NCI-H1694 (cell line): Measurements from ENCODE around the gene CRYZL1.
"Not testable (repeated sequence)": the region's sequence is repeated elsewhere in the genome, so short reads cannot be mapped to it uniquely, and the experiment has no call there.

Experiments used
- DNase-seq: peaks from one replicate; lab custom pipeline; 2025; lab: John Stamatoyannopoulos, UW

The CRYZL1 gene

DNA sequence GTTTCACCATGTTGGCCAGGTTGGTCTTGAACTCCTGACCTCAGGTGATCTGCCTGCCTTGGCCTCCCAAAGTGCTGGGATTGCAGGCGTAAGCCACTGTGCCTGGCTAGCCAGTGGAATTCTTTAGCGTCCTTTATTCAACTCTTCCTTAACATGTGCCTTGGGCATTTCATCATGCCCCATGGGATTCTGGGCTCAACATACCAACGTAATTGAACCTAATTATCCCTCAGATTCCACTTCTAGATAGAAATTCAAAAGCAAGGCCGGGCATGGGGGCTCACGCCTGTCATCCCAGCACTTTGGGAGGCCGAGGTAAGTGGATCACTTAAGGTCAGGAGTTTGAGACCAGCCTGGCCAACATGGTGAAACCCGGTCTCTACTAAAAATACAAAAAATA is 15.4 kb downstream of the CRYZL1 start:
- DNase-seq: not testable (repeated sequence)

DNA sequence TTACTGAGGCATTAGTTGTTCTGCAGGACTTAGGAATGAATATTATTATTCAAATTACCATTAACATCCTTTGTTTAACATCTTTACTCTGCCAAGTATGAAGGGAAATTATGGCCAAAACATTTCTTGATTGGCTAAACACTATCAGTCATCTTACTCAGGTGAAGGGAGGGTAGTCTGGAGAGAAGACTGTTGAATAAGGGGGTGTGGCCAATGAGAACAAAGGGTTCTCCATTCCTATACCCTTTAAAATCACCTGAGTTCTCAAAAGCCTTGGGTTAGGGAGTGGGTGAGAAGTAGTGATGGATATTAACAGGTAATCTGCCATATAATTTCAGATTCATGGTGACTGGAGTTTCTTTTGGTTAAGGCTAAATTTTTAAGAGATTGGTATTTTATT is 19.3 kb downstream of the CRYZL1 start:
- DNase-seq: no peak

DNA sequence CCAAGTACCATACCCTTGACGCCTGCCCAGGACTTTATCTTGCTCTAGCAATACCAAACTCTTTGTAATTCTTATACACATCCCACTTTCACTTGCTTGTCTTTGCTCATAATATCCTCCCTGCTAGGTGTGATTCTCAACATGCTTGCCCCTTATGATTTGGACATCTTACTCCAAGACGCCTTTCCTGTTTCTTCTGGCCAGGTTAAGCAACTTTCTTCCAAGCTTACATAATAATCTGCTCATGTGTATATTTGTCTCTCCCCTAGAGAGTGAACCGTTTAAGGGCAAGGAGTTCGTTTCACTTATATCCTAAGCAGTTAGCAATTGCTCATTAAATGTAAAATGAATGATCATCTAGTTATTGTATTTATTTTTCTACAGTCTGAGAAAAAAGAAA is 21.8 kb downstream of the CRYZL1 start:
- no peak for DNase-seq

DNA sequence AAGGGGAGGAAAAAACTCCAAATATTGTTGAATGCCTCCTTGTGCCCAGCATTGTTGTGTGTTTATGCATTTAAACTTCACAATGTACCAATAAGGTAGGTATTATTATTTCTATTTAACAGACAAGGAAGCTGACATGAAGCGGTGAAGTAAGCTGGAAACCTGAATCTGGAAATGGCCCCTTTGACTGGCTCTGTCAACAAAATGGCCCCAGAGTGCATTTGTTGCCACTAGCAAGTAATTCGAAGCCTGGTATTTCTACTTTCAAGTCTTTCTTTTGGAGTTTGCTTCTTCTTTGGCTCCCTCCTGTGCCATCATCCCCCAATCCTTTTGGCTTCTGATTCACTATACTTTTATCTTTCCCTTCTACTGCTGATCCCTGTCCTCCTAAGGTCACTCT is 23.1 kb downstream of the CRYZL1 start:
- DNase-seq: no peak

DNA sequence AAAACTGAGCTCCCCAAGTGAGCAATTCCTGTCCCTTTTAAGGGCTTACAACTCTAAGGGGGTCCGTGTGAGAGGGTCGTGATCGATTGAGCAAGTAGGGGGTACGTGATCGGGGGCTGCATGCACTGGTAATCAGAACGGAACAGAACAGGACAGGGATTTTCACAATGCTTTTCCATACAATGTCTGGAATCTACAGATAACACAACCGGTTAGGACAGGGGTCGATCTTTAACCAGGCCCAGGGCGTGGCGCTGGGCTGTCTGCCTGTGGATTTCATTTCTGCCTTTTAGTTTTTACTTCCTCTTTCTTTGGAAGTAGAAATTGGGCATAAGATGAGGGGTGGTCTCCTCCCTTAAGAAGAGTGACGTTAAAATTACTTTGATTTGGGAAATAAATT is 24.0 kb downstream of the CRYZL1 start:
- not testable (repeated sequence) for DNase-seq

DNA sequence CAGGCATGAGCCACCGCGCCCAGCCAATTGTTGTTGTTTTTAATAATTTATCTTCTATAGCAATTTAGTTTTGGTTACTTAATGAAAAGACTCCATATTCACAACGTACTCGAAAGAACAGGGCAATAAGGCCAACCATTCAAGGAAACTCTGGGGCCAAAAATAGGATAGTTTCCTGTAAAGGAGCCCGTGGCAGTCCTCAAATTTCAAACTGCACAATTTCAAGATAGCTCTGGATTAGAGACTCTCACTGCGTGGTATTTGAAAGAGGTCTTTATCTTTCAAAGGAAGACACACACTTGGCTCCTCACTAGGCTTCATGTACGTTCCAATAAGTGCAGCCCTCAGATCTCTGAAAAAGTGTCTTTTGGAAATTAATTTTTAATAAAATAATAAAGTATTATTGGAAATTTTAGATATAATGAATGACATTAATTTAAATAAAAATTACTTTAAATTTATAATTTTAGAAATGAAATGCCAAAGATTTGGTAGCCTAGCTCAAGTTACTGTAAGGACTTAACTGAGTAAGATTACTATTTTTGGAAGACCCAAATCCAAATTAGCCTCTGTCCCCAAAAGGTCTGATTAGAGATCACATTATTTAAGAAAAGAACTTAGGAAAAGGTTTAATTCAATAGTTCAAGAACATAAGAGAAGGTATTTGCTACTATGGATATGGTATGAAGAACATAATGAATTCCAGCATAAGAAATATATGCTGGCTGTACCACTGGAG is 30.4 kb downstream of the CRYZL1 start:
- no peak for DNase-seq

DNA sequence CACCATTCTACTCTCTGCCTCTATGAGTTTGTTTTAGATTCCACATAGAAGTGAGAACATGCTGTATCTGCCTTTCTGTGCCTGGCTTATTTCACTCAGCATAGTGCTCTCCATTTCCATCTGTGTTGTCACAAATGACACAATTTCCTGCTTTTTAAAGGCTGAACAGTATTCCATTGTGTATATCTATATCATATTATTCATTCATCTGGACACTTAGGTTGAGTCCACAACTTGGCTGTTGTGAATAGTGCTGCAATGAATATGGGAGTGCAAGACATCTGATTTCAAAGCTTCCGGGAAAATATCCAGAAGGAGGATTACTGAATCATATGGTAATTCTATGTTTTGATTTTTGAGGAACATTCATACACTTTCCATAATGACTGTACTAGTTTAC is 33.0 kb downstream of the CRYZL1 start:
- no peak for DNase-seq

DNA sequence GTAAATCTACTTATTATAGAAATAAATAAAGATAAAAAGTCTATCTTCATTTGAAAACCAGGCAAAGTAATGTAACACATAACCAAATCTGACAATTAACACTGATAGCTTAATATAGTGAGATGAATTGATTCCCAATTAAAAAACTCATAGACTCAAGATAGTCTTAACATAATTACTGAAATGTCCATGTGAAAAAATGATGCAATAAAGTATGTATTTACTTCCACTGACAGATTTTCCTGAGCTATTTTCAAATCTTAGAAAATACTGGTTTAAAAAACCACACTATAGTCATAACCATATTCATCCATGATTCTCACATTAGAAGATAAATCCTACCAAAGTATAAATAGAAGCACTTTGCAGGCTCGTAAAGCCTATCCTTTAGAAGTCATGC is 43.5 kb downstream of the CRYZL1 start:
- DNase-seq: no peak

DNA sequence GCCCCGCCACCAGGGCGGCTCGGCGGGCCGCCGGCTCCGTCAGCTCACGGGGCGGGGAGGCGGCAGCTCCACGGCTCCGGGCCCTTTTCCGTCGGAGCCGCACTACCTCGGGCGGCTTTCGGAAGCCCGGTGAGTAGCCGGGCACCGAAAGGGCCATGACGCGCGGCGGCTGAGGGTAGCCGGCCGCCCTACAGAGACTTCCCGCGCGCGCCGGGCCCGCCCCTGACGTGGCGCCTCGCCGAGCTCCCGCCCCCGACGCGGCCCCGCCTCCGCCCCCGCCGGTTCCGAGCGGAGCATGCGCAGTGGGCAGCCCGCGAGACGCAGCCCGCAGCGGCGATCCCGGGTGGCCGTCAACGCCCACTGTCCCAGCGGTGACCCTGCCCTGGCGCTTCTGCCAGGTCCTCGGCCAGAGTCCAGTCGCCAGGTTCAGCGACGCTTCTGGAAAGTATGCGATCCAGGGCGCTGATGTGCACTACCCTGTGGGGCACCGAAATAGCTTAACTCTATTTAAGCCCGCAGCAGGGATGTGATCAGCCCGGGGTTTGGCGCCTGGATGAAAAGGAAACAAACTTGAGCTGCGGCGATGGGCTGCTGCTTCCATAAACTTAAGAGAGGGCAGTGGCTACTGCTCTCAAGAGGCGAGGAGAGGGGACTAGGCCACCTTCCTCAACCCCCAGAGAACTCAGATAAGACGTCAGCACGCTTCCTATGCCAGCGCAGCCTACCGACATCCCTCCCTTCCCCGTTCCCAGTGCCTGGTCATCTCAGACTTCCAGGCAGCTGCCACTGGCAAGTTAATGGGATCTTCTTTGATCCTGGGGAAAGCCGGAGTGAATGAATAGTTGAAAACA is 52.8 kb downstream of the CRYZL1 start, which contains the start of gene DONSON:
Gene DONSON (minus strand): TSS at position 200 of the 851 bp plus-strand sequence. CDS start 43 bp downstream, at position 157.
- peak; percentile 59 for DNase-seq

DNA sequence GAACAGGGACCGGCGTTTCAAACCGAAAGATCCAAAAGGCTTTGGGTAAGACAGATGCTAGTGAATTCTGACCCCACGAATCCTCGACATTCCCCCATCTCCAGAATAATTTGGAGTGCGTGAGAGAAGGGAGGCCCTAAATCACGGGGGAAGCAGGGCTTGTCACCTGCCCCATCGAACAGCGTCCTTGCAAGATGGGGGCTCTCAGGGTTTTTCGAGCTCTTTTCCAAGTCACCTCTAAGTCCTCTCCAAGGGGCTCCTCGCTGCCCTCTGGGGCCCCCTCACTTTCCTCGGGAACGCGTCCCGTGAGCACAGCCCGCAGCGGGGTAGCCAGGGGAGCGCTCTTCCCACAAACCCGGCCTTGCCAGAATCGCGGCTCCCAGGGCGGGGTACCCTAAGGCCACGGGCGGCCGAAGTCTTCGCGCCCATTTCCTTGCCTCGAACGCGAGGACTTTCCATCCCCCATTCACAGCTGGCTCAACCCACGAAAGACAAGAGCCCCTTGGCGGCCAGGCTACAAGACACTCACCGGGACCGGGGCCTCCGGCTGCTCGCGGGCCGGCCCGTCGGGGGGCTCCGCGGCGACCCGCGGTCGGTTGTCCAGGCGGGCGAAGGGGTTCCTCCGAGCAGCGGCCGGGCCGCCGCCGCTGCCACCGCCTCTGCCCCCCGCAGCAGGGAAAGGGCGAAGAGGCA is 53.6 kb downstream of the CRYZL1 start:
- DNase-seq: no peak

DNA sequence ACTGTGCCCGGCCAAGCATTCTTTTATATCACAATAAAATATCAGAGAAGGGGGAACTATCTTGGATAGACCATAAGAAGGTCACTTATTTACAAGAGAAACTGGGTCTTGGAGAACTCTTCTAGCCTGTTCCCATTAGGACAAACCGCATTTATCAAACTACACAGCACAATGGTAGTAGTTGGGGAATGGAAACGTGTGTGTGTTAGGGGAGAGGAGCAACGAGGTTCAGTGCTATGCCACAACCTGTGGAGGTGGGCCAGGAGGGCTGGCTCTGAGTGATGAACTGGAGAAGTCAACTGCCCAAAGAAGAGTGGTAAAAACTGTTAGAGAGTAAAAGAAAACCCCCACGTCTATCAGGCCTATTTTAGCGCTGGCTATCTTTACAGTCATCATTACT is 54.6 kb downstream of the CRYZL1 start:
- DNase-seq: no peak

DNA sequence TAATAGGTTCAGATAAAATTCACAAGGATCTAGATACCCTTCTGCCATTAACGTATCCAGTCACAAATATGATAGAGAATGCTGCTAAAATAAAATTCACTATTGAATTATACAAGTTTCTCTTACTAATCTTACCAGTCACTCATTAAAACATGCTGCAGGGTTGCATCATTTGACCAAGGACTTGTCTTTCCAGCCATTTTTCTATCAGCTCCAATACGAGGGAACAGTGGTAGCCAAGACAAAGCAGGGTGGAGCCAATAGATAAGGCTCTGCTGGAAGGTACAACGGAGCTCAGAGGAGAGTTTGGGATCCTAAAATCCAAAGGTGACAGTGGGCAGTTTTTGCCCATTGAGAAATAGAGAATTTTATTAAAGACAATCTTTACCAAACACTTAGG is 57.1 kb downstream of the CRYZL1 start:
- no peak for DNase-seq

DNA sequence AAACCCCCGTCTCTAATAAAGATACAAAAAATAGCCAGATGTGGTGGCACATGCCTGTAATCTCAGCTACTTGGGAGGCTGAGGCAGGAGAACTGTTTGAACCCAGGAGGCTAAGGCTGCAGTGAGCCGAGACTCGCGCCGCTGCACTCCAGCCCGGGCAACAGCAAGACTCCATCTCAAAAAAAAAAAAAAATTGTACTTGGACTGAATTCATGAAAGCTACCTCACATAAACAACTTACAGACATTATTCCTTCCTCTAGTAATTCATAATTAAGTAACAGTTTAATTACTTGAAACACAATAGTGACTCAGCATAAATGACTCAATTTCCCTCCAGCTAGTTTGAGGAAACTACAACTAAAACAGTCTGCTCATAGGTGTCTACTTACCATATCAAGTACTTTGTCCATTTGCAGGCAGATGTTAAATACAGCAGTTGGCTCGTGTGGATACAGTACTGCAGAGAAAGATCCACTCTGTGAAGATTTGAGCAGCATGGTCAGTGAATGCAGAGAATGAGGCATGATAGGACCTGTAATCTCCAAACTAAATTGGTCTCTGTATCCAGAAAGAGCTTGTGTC is 62.5 kb downstream of the CRYZL1 start:
- no peak for DNase-seq

DNA sequence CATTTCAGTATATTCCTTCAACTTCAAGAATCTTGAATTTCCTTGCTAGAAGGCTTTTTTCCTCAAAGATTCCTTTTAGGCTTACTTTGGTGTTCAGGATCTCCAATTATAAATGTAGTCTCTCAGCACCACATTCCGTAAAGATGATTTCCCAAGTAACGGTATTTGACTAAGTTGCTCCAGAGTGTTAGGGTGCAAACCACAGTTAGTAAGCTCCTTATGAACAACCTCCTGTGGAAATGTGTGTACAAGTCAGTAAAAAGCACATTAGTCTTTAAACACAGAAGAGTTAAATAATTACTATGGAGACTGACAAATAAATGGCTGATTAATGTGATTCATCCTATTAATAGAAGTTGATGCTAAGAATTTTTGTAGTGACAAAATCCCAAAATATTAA is 63.3 kb downstream of the CRYZL1 start:
- no peak for DNase-seq

DNA sequence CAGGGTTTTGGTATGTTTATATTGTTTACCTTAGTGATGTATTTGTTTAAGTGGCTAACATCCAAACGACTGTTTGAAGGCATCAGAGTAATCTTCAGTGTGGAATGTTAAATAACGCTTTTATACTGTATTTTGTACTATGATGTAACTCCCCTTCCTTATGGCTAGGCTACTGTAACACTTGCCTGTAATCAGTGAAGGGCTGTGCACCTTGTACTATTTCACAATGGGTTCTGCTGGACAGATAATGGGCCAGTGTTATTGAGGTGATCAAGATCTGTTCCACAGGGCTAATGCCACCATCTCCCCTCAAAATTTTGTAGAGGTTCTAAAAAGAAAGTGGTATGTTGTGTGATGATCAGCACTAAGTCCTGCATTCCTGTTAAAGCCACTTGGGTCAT is 64.8 kb downstream of the CRYZL1 start:
- DNase-seq: not testable (repeated sequence)

DNA sequence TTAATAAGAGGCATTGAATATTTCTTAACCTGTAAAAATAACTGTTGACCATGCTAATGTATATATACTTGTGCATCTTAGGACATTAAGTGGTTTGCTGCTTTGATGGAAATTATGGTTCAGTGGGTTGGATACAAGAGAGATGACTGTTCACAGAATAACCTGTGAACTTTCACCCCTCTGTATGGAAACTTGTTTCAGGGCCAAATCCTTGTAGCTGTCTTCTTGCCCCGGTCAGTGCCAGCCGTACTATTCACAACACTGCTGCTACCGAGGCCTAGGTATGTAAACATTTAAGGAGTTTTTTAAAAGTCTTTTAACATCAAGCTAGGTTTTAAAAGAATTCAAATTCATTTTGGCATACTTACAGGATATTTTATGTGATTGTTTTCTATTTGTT is 69.2 kb downstream of the CRYZL1 start:
- no peak for DNase-seq

DNA sequence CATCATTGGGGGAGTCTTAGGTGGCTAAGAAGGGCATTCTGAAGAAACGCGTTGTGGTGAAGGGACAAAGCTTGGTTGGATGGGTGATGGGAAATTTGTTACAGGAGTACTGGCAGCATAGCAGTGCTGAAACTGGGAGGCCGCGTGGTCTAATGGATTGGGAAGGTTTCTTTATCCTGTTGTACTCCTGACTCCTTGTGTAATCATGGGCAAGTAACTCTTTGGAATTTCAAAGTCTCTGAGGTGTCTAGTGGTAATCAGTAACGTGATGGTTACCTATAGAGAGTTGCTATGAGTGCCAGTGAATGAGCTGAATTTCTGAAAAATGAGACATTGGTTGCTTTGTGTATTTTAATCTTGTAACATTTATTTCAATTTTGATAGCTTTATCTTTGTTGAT is 71.5 kb downstream of the CRYZL1 start:
- no peak for DNase-seq

DNA sequence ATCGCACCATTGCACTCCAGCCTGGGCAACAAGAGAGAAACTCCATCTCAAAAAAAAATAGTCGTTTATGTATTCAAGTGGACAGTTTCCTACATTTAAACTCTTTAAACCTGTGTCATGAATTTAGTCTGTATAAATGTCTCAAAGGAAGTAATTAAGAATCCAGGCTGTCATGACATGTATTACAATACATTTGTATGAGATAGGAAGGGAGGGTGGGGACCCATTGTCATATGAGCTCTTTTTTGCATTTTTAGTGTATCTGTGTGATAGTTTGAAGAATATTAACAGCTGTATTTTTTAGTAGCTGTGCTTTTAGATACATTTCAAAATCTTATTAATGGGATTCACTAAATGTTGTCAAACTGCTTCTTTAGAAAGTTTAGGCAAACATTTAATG is 73.1 kb downstream of the CRYZL1 start:
- DNase-seq: no peak

DNA sequence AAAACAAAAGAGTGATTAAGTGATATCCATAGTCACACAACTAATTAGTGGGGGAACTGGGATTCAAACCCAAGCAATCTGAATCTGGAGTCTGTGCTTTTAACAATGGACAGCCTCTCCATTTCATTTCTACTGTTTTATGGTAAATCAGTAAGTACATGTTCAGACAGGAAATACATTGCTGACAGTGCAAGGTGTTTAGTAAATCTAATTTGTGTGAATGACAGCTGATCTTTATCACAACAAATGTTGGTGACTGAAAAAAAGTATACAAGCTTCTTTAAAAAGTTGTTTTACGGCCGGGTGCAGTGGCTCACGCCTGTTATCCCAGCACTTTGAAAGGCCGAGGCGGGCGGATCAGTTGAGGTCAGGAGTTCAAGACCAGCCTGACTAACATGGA is 73.6 kb downstream of the CRYZL1 start:
- DNase-seq: no peak

DNA sequence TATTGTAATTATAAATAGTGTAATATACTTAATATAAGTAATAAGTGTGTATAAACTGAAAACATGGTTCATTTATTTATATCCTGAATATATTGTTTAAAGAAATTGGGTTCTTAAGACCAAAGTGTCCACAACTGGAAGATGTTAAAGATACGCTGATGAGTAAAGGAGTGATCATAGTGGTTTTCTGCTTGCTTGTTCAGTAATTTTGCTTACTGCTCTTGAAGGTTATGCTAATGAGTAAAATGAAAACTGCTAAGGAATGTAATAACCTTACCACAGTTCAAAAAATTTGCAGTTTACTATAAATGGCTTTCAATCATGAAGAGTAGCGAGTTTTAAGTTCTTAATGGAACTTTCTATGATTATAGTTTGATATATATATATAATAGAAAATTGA is 75.0 kb downstream of the CRYZL1 start:
- DNase-seq: no peak

DNA sequence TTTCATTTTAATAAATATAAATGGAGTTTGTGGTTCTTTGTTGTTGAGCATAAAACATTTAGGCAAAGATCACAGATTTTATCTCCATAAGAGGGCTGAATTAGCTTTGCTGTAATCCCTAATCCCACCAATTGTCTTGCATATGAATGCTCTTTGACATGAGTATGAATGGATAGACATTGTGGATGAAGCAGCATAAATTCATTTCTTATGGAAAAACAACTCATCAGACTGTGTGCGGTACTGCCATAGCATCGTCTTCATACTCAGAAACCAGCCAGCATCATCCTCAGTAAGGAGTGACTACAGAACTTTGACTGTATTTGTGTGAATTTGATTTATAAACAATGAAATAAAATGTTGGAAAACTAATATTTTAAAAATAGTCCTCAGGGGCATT is 79.2 kb downstream of the CRYZL1 start:
- DNase-seq: no peak

DNA sequence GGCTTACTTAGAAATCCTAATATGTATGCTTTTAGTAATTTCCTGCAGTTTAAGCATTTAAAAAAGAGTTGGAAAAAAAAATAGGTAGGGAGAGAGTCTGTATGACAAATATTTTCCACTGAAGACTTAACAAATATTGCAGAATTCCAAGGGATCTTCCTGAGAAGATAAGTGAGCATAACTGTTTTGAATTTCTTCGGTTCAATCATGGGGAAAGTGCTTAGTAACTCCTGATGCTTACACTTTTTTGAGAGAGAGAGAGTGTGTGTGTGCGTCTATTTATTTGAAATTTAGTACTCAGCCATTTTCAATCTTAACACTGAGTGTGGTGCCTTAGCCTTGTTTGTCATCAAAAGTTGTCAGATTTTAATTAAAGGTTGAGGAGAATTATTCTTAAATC is 80.2 kb downstream of the CRYZL1 start:
- no peak for DNase-seq
